MM.1S (cell line): ENCODE data around the gene CDK9.

Experiments used
- DNase-seq: peaks from one replicate; pipeline ENCODE4 v3.0.0-alpha.2; 2015
- H2AFZ ChIP-seq: fragments of 300-600 bp; sonication (generic); 2 replicates; pipeline ENCODE4 v1.6.0; 2016; ENCODE audit warnings: antibody characterized with exemption, low read length
- H3F3A ChIP-seq: fragments of 300-600 bp; sonication (generic); 2 replicates; pipeline ENCODE4 v1.6.1; 2016; ENCODE audit warnings: mild to moderate bottlenecking, antibody characterized with exemption, low read length, moderate library complexity, mixed read lengths; ENCODE audit not compliant: insufficient read depth
- H3K27ac ChIP-seq: fragments of 300-600 bp; sonication (generic); 2 replicates; pipeline ENCODE4 v1.5.1; 2016; ENCODE audit warnings: mild to moderate bottlenecking, low read length
- H3K27me3 ChIP-seq: fragments of 300-600 bp; sonication (generic); replicated peaks from 2 replicates; pipeline ENCODE4 v1.6.0; 2016; ENCODE audit warnings: low read length; ENCODE audit not compliant: insufficient read depth
- H3K36me3 ChIP-seq: fragments of 300-600 bp; sonication (generic); replicated peaks from 2 replicates; pipeline ENCODE4 v1.6.1; 2016; ENCODE audit warnings: mild to moderate bottlenecking, low read length, mixed read lengths; ENCODE audit not compliant: insufficient read depth
- H3K4me1 ChIP-seq: fragments of 300-600 bp; sonication (generic); 2 replicates; pipeline ENCODE4 v1.6.1; 2016; ENCODE audit warnings: low read length, mixed read lengths
- H3K4me2 ChIP-seq: fragments of 300-600 bp; sonication (generic); 2 replicates; pipeline ENCODE4 v1.6.0; 2016; ENCODE audit warnings: low read depth, low read length
- H3K4me3 ChIP-seq: fragments of 300-600 bp; sonication (generic); 2 replicates; pipeline ENCODE4 v1.5.1; 2016; ENCODE audit warnings: low read length, mixed read lengths
- H3K79me2 ChIP-seq: fragments of 300-600 bp; sonication (generic); 2 replicates; pipeline ENCODE4 v1.6.1; 2016; ENCODE audit warnings: mixed run types, low read length, mixed read lengths
- H3K9ac ChIP-seq: fragments of 300-600 bp; sonication (generic); 2 replicates; pipeline ENCODE4 v1.6.1; 2016; ENCODE audit warnings: low read length, mixed read lengths
- H3K9me2 ChIP-seq: fragments of 300-600 bp; sonication (generic); replicated peaks from 2 replicates; pipeline ENCODE4 v1.6.1; 2016; ENCODE audit warnings: mild to moderate bottlenecking, low read length, mixed read lengths; ENCODE audit not compliant: insufficient read depth
- H3K9me3 ChIP-seq: fragments of 300-600 bp; sonication (generic); replicated peaks from 2 replicates; pipeline ENCODE4 v1.6.1; 2016; ENCODE audit warnings: mild to moderate bottlenecking, low read length, mixed read lengths; ENCODE audit not compliant: insufficient read depth
- H4K20me1 ChIP-seq: fragments of 300-600 bp; sonication (generic); 2 replicates; pipeline ENCODE4 v1.6.1; 2016; ENCODE audit warnings: mild to moderate bottlenecking, low read length, moderate library complexity, mixed read lengths; ENCODE audit not compliant: insufficient read depth
- EZH2 ChIP-seq: fragments of 300-600 bp; sonication (generic); optimal IDR thresholded peaks from 2 replicates; pipeline ENCODE3; 2017; ENCODE audit warnings: low read depth, mild to moderate bottlenecking, antibody characterized with exemption, low read length, mixed read lengths
- EZH2phosphoT487 ChIP-seq: fragments of 300-600 bp; sonication (generic); IDR thresholded peaks from 2 replicates; pipeline ENCODE4 v1.6.1; 2018; ENCODE audit warnings: antibody characterized with exemption, low read length
- TF ChIP-seq, protein P1 (sequence below): fragments of 300-600 bp; sonication (generic); IDR thresholded peaks from 2 replicates; pipeline ENCODE4 v1.5.1; 2016; ENCODE audit warnings: antibody characterized with exemption, low read length, mixed read lengths

The CDK9 gene

DNA sequence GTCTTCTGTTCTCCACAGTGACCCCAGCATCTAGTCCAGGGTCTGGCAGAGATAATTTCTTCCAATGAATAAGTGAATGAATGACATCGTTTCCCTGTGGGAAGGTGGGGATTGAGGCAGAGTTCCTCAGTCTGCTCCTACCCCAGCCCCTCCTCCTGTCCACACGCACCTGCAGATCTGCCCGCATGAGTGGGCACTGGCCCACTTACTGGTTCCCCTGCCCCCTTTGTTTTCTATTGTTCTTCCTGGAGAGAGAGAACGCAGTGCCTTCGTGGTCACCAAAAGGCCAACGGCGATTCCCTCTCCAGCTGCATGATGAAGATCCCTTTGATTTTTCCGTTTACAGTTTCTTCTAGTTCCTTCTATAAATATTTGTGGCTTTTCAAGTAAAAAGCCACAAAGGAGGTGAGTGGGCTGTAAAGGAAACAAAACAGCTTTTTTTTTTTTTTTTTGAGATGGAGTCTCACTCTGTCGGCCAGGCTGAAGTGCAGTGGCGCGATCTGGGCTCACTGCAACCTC is 11.1 kb downstream of the CDK9 start:
- no peak overlapping the region for H2AFZ ChIP-seq
- H3K4me3 ChIP-seq: no peak overlapping the region
- DNase-seq: peak; percentile 38
- no peaks in the 10 kb centered on the region for H3K79me2 ChIP-seq
- no peaks in the 10 kb centered on the region for H3K9me2 ChIP-seq
- H3F3A ChIP-seq: peaks cover 20% of the 10 kb centered on the region
- peak overlapping the region; percentile 69 for H3K4me2 ChIP-seq
- H3K9ac ChIP-seq: peak overlapping the region; percentile 17; the same call in 1 of the 2 replicates
- peaks cover 23% of the 10 kb centered on the region for H3K4me1 ChIP-seq
- H4K20me1 ChIP-seq: no peaks in the 10 kb centered on the region
- H3K9me3 ChIP-seq: no peaks in the 10 kb centered on the region
- H3K36me3 ChIP-seq: no peaks in the 10 kb centered on the region
- peak overlapping the region; percentile 71; the same call in 1 of the 2 replicates for H3K27ac ChIP-seq
- TF ChIP-seq EZH2phosphoT487 (no peak), EZH2 (no peak)
- TF ChIP-seq, protein P1, sequence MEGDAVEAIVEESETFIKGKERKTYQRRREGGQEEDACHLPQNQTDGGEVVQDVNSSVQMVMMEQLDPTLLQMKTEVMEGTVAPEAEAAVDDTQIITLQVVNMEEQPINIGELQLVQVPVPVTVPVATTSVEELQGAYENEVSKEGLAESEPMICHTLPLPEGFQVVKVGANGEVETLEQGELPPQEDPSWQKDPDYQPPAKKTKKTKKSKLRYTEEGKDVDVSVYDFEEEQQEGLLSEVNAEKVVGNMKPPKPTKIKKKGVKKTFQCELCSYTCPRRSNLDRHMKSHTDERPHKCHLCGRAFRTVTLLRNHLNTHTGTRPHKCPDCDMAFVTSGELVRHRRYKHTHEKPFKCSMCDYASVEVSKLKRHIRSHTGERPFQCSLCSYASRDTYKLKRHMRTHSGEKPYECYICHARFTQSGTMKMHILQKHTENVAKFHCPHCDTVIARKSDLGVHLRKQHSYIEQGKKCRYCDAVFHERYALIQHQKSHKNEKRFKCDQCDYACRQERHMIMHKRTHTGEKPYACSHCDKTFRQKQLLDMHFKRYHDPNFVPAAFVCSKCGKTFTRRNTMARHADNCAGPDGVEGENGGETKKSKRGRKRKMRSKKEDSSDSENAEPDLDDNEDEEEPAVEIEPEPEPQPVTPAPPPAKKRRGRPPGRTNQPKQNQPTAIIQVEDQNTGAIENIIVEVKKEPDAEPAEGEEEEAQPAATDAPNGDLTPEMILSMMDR: no peak
- H3K27me3 ChIP-seq: no peaks in the 10 kb centered on the region

DNA sequence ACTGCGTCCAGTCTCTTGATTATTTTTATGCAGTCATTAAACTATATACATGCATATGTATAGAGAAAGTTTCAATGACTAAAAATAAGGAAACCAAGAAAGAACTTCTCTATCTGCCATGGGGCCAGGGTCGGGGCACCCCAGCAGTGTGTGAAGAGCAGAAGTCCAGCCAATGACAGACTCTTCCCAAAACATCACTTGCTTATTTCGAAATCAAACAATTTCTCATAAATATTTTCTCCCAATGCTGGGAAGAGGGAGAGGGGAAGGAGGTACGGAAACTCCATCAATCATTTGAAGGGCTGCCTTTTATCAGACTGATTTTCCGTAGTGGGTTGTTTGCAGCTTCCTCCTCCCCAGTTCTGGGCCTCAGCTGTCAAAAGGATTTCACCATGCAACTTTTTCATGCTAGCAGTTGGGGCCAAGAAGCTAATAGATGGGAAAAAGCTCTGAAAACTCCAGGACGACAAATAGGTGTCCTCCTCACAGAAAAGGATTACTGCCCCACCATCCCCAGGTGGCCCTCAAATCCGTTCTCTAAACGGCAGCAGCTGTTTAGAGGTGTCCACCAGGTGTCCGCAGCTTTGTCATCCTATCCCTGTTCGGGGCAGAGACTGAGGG is 16.2 kb downstream of the CDK9 start:
- H3K9ac ChIP-seq: peak overlapping the region; percentile 69
- peak overlapping the region; percentile 53 for H3K27ac ChIP-seq
- no peaks in the 10 kb centered on the region for H3K27me3 ChIP-seq
- no peaks in the 10 kb centered on the region for H3K9me3 ChIP-seq
- H3K4me1 ChIP-seq: peaks cover 18% of the 10 kb centered on the region
- TF ChIP-seq EZH2: no peak
- TF ChIP-seq, protein P1: peak; percentile 39
- no peak for DNase-seq
- no peaks in the 10 kb centered on the region for H3K9me2 ChIP-seq
- H3K4me3 ChIP-seq: peak overlapping the region; percentile 66
- H3F3A ChIP-seq: peaks cover 8% of the 10 kb centered on the region
- no peaks in the 10 kb centered on the region; the same call in 1 of the 2 replicates for H3K36me3 ChIP-seq
- peaks cover 39% of the 10 kb centered on the region for H3K79me2 ChIP-seq
- no peaks in the 10 kb centered on the region for H4K20me1 ChIP-seq
- H2AFZ ChIP-seq: peak overlapping the region; percentile 86
- peak overlapping the region; percentile 53 for H3K4me2 ChIP-seq

DNA sequence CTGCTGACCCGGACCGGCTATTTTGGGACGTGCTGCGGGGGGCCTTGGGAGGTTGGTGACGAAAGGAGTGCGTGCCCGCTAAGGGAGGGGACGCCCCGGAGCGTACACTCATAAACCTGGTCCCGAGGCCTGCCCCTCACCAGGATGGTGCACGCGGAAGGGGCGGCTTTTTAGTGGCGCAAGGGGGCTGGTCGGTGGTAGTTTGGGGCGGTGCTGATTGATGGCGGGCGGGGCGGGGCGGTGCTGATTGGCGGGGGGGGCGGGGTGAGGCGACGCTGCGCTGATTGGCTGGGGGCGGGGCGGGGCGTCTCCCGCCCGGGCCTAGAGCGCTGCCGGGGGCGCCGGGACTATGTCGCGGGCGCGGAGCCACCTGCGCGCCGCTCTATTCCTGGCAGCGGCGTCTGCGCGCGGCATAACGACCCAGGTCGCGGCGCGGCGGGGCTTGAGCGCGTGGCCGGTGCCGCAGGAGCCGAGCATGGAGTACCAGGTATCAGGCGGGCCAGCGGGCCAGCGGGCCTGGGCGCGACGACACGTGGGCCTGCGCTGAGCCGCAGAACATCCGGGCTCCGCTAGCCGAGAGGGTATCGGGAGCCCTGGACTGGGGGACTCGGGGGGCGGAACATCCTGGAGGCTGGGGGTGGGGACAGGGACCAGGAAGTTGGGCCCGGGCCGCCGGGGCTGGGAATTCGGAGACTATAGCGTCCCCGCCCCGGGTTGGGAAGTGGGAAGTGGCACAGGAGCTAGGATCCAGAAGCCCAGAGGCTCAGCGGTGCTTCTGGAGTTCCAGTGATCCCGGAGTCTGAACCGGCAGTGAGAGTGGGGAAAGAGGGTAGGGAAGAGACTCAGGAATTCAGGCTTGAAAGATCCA is 17.0 kb downstream of the CDK9 start, which contains the start of gene FPGS:
Gene FPGS (plus strand): TSS at position 307 of the 868 bp plus-strand sequence. CDS start 43 bp downstream, at position 350.
- H3K36me3 ChIP-seq: no peaks in the 10 kb centered on the region; the same call in 1 of the 2 replicates
- peaks cover 12% of the 10 kb centered on the region for H3K4me1 ChIP-seq
- H2AFZ ChIP-seq: peak within 1 kb of the TSS; percentile 86
- H3K79me2 ChIP-seq: peaks cover 40% of the 10 kb centered on the region
- peak; percentile 84 for DNase-seq
- peaks cover 8% of the 10 kb centered on the region for H3F3A ChIP-seq
- peak within 1 kb of the TSS; percentile 75 for H3K27ac ChIP-seq
- peak within 1 kb of the TSS; percentile 93 for H3K9ac ChIP-seq
- H3K4me3 ChIP-seq: peak within 1 kb of the TSS; percentile 83
- H3K9me2 ChIP-seq: no peaks in the 10 kb centered on the region
- no peaks in the 10 kb centered on the region for H4K20me1 ChIP-seq
- H3K9me3 ChIP-seq: no peaks in the 10 kb centered on the region
- no peaks in the 10 kb centered on the region for H3K27me3 ChIP-seq
- TF ChIP-seq, protein P1: 0 out of 2 replicates have a peak, but pooled peaks have one; percentile 9
- TF ChIP-seq EZH2phosphoT487: no peak
- H3K4me2 ChIP-seq: peak within 1 kb of the TSS; percentile 87
